Left forelimb (tissue), 1 donor: ENCODE results near the gene OSBPL6.

ENCODE experiments used
- DNase-seq: peaks from one replicate; pipeline ENCODE4 v3.0.0-alpha.2; 2018; ENCODE audit warnings: low spot score

The OSBPL6 gene

GRCh38 chr2:178359192-178359912, 165.0 kb downstream of the OSBPL6 start:
- no peak for DNase-seq

- no peak for DNase-seq
Observed at GRCh38 chr2:178361588-178361987, 167.3 kb downstream of the OSBPL6 start.

GRCh38 chr2:178363252-178363651, 168.9 kb downstream of the OSBPL6 start:
- DNase-seq, result no peak

- DNase-seq, result no peak
Observed at GRCh38 chr2:178365116-178365515, 170.8 kb downstream of the OSBPL6 start.

- DNase-seq, result no peak
Observed at GRCh38 chr2:178366412-178366811, 172.1 kb downstream of the OSBPL6 start.

- DNase-seq, result no peak
Observed at GRCh38 chr2:178367344-178367743, 173.0 kb downstream of the OSBPL6 start.

- no peak for DNase-seq
Observed at GRCh38 chr2:178374865-178375264, 180.6 kb downstream of the OSBPL6 start.

- DNase-seq, result no peak
Observed at GRCh38 chr2:178377046-178377445, 182.7 kb downstream of the OSBPL6 start.

- DNase-seq, result no peak
Observed at GRCh38 chr2:178379162-178380004, 185.1 kb downstream of the OSBPL6 start.

- DNase-seq, result no peak
Observed at GRCh38 chr2:178380763-178381162, 186.5 kb downstream of the OSBPL6 start.

GRCh38 chr2:178383718-178384117, 189.4 kb downstream of the OSBPL6 start:
- DNase-seq, result no peak

GRCh38 chr2:178385595-178386148, 191.4 kb downstream of the OSBPL6 start:
- no peak for DNase-seq

- no peak for DNase-seq
Observed at GRCh38 chr2:178386986-178387597, 192.8 kb downstream of the OSBPL6 start.

GRCh38 chr2:178388287-178388686, 194.0 kb downstream of the OSBPL6 start:
- DNase-seq, result no peak

GRCh38 chr2:178391701-178392100, 197.4 kb downstream of the OSBPL6 start:
- no peak for DNase-seq

GRCh38 chr2:178392215-178392614, 197.9 kb downstream of the OSBPL6 start:
- no peak for DNase-seq

- no peak for DNase-seq
Observed at GRCh38 chr2:178394859-178395258, 200.5 kb downstream of the OSBPL6 start.

GRCh38 chr2:178395295-178395694, 201.0 kb downstream of the OSBPL6 start:
- no peak for DNase-seq

- no peak for DNase-seq
Observed at GRCh38 chr2:178395941-178396570, 201.7 kb downstream of the OSBPL6 start.

- no peak for DNase-seq
Observed at GRCh38 chr2:178397002-178397605, 202.8 kb downstream of the OSBPL6 start.

GRCh38 chr2:178401994-178402437, 207.7 kb downstream of the OSBPL6 start:
- DNase-seq, result no peak
